Trophoblast cell (in vitro differentiated cells and primary cell): ENCODE results near the gene IL17RA.

Experiments used
- DNase-seq, 2 donors: peaks; one replicate each; pipeline ENCODE4 v3.0.0-alpha.2; 2016
- H2AFZ ChIP-seq: 2 replicates; pipeline ENCODE4 v1.6.1; 2013; ENCODE audit warnings: low read length, moderate library complexity, mild to moderate bottlenecking; ENCODE audit not compliant: insufficient read depth, poor library complexity
- H2AK5ac ChIP-seq: 2 replicates; pipeline ENCODE4 v1.6.1; 2013; ENCODE audit warnings: mild to moderate bottlenecking, low read length
- H2BK120ac ChIP-seq: 2 replicates; pipeline ENCODE4 v1.6.1; 2013; ENCODE audit warnings: low read length, mild to moderate bottlenecking, moderate library complexity; ENCODE audit not compliant: insufficient read depth, poor library complexity
- H2BK12ac ChIP-seq: 2 replicates; pipeline ENCODE4 v1.6.1; 2013; ENCODE audit warnings: mild to moderate bottlenecking, low read length, moderate library complexity
- H2BK5ac ChIP-seq: 2 replicates; pipeline ENCODE4 v1.6.1; 2013; ENCODE audit warnings: low read length, low read depth, moderate library complexity, mild to moderate bottlenecking; ENCODE audit not compliant: poor library complexity
- H3K14ac ChIP-seq: 2 replicates; pipeline ENCODE4 v1.6.1; 2013; ENCODE audit warnings: mild to moderate bottlenecking, low read length
- H3K18ac ChIP-seq: 2 replicates; pipeline ENCODE4 v1.6.1; 2013; ENCODE audit warnings: mild to moderate bottlenecking, low read length
- H3K23ac ChIP-seq: 2 replicates; pipeline ENCODE4 v1.6.1; 2013; ENCODE audit warnings: low read length
- H3K27ac ChIP-seq: 2 replicates; pipeline ENCODE4 v1.5.1; 2013; ENCODE audit warnings: low read depth, mild to moderate bottlenecking, inconsistent platforms, low read length, moderate library complexity
- H3K27me3 ChIP-seq: 2 replicates; pipeline ENCODE4 v1.6.1; 2013; ENCODE audit warnings: inconsistent platforms, mild to moderate bottlenecking, low read length, moderate library complexity; ENCODE audit not compliant: insufficient read depth
- H3K36me3 ChIP-seq, 2 experiments: 1 replicate in 1 of 2; 2 replicates in 1 of 2; pipeline ENCODE4 v1.6.1; 2013; ENCODE audit warnings: low read length in 2 of 2, mild to moderate bottlenecking in 2 of 2, moderate library complexity in 1 of 2; ENCODE audit not compliant: insufficient read depth in 2 of 2, control insufficient read depth in 1 of 2
- H3K4ac ChIP-seq: 2 replicates; pipeline ENCODE4 v1.6.1; 2013; ENCODE audit warnings: low read depth, mild to moderate bottlenecking, low read length, moderate library complexity
- H3K4me1 ChIP-seq, 2 experiments: 1 replicate in 1 of 2; 2 replicates in 1 of 2; pipeline ENCODE4 v1.6.1; 2013; ENCODE audit warnings: low read length in 2 of 2, mild to moderate bottlenecking in 2 of 2, moderate library complexity in 1 of 2; ENCODE audit not compliant: insufficient read depth in 2 of 2, control insufficient read depth in 1 of 2
- H3K4me2 ChIP-seq: 2 replicates; pipeline ENCODE4 v1.6.1; 2013; ENCODE audit warnings: inconsistent platforms, mild to moderate bottlenecking, low read length, moderate library complexity
- H3K4me3 ChIP-seq: 2 replicates; pipeline ENCODE4 v1.5.1; 2013; ENCODE audit warnings: mild to moderate bottlenecking, low read depth, low read length, inconsistent platforms
- H3K79me1 ChIP-seq: one replicate; pipeline ENCODE4 v1.6.1; 2013; ENCODE audit warnings: low read length
- H3K79me2 ChIP-seq: 2 replicates; pipeline ENCODE4 v1.6.1; 2013; ENCODE audit warnings: low read length, mild to moderate bottlenecking; ENCODE audit not compliant: control insufficient read depth, insufficient read depth, poor library complexity
- H3K9ac ChIP-seq: 2 replicates; pipeline ENCODE4 v1.6.1; 2013; ENCODE audit warnings: mild to moderate bottlenecking, low read length
- H3K9me3 ChIP-seq: 2 replicates; pipeline ENCODE4 v1.6.1; 2013; ENCODE audit warnings: low read depth, mild to moderate bottlenecking, control low read depth, inconsistent platforms, low read length; ENCODE audit not compliant: insufficient read depth
- H4K12ac ChIP-seq: 2 replicates; pipeline ENCODE4 v1.6.1; 2013; ENCODE audit warnings: low read depth, mild to moderate bottlenecking, low read length, moderate library complexity
- H4K8ac ChIP-seq: 2 replicates; pipeline ENCODE4 v1.6.1; 2013; ENCODE audit warnings: low read depth, mild to moderate bottlenecking, low read length, moderate library complexity
- H4K91ac ChIP-seq: one replicate; pipeline ENCODE4 v1.6.1; 2013; ENCODE audit warnings: low read depth, mild to moderate bottlenecking, low read length, moderate library complexity
- WGBS: extraction: QIAGEN DNeasy Blood & Tissue Kit; methylation state at CpG from one replicate; pipeline ENCODE4 v1.1.7; 2013; ENCODE audit warnings: missing lambda C conversion rate; ENCODE audit not compliant: insufficient read length, insufficient coverage; ENCODE audit errors: extremely low coverage; 5-methylcytosine and 5-hydroxymethylcytosine counted together

The IL17RA gene

DNA sequence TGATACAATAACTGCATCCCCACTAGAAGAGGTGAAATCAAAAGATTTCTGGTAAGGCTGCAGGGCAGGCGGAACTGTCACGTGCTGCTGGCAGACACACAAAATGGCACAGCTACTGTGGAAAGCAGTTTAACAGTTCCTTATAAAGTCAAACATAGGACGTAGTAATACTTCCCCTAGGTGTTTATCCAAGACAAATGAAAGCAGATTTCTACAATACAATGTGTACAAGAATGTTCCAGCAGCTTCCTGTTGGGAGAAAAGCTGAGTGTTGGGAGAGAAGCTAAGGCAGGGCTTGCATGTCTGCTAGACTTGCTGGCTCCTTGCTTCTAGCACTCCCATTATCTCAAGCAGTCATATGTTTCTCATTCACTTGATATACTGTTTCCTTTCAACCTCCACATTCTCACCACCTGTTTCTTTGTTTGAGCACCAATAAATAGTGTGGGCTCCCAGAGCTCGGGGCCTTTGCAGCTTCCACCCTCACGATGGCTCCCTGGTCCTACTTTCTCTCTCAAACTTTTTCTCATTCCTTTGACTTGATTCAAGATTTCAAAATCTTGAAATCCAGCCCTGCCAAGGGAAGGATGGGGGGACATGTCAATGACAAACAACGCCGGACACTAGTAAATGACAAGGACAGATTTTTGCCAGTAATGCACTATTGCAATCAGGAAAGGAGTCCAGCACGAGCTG, 21.2 kb upstream of the IL17RA start:
- Histone ChIP-seq H3K27me3 (no peaks in the 10 kb centered on the region), H3K9ac (no peak overlapping the region), H3K4ac (no peak overlapping the region), H3K18ac (no peak overlapping the region), H3K79me1 (no peaks in the 10 kb centered on the region), H3K36me3 (no peaks in the 10 kb centered on the region), H3K23ac (no peak overlapping the region), H2BK12ac (no peak overlapping the region), H3K4me1 (no peaks in the 10 kb centered on the region), H2AFZ (no peak overlapping the region), H3K27ac (no peak overlapping the region), H2AK5ac (no peak overlapping the region), H3K14ac (no peak overlapping the region), H3K9me3 (no peaks in the 10 kb centered on the region), H4K12ac (no peak overlapping the region), H3K79me2 (no peaks in the 10 kb centered on the region), H2BK5ac (no peak overlapping the region), H3K4me3 (no peak overlapping the region), H4K8ac (no peak overlapping the region), H2BK120ac (no peak overlapping the region), H4K91ac (no peak overlapping the region), H3K4me2 (no peak overlapping the region)
- DNase-seq, result no peak
- WGBS, result no CpG with 5 or more reads among the region's 8 CpGs

DNA sequence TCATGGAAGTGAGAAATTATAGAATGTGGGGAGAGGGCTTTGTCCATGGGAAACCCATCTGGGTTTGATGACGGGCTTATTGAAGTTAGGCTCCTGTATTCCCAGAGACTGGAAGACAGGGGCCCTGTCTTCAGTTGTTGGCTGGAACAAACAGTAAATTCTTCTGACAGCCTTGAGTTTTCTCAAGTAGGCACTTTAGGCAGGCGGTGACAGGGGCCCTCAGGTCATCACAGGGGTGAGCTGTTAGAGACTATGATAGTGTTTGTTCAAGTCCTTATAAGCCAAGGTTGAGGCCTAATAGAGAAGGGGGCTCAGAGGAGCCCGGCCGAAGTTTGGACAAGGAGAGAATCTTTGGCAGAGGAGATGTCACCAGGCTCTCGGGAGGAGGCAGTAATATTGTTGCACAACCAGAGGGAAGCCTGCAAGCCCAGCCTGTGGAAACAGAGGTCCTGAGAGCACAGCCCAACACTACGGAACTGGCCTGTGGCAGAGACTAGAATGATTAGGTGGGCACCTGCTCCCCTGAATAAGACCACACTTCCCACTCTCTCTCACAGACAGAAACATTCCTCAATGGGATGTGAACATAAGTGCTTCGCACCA, 20.2 kb upstream of the IL17RA start:
- Histone ChIP-seq H2AK5ac (no peak overlapping the region), H3K14ac (no peak overlapping the region), H3K9me3 (no peaks in the 10 kb centered on the region), H4K91ac (no peak overlapping the region), H3K27ac (no peak overlapping the region), H3K9ac (no peak overlapping the region), H3K18ac (no peak overlapping the region), H3K4ac (no peak overlapping the region), H2AFZ (no peak overlapping the region), H3K4me2 (no peak overlapping the region), H3K36me3 (no peaks in the 10 kb centered on the region), H4K12ac (no peak overlapping the region), H4K8ac (no peak overlapping the region), H3K79me2 (no peaks in the 10 kb centered on the region), H2BK5ac (no peak overlapping the region), H3K79me1 (no peaks in the 10 kb centered on the region), H3K4me3 (no peak overlapping the region), H2BK12ac (no peak overlapping the region), H3K27me3 (no peaks in the 10 kb centered on the region), H2BK120ac (no peak overlapping the region), H3K4me1 (no peaks in the 10 kb centered on the region), H3K23ac (no peak overlapping the region)
- DNase-seq, result no peak
- no CpG with 5 or more reads among the region's 7 CpGs for WGBS

DNA sequence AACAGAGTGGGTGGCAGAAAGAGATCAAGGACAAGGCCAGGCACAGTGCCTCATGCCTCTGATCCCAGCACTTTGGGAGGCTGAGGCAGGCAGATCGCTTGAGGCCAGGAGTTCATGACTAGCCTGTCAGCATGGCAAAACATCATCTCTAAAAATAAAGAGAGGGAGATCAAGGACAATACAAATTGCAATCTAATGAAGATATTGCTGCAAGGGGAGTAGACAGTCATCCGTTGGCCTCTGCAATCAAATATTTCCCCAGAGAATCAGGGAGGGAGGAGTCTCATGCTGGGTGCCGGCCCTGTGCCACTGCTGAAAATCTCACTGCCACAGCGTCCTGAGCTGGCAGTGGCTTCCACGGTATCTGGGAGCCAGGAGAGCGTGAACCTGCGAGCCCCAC, 19.4 kb upstream of the IL17RA start:
- Histone ChIP-seq H4K8ac (no peak overlapping the region), H2AFZ (no peak overlapping the region), H3K4me3 (no peak overlapping the region), H3K36me3 (no peaks in the 10 kb centered on the region), H2BK120ac (no peak overlapping the region), H3K9ac (no peak overlapping the region), H2BK5ac (no peak overlapping the region), H3K27me3 (no peaks in the 10 kb centered on the region), H3K4me2 (no peak overlapping the region), H3K9me3 (no peaks in the 10 kb centered on the region), H3K79me1 (no peaks in the 10 kb centered on the region), H3K4ac (no peak overlapping the region), H4K91ac (no peak overlapping the region), H3K14ac (no peak overlapping the region), H3K18ac (no peak overlapping the region), H3K4me1 (no peaks in the 10 kb centered on the region), H4K12ac (no peak overlapping the region), H2AK5ac (no peak overlapping the region), H2BK12ac (no peak overlapping the region), H3K23ac (no peak overlapping the region), H3K27ac (no peak overlapping the region), H3K79me2 (no peaks in the 10 kb centered on the region)
- WGBS, result no CpG with 5 or more reads among the region's 7 CpGs
- no peak for DNase-seq

DNA sequence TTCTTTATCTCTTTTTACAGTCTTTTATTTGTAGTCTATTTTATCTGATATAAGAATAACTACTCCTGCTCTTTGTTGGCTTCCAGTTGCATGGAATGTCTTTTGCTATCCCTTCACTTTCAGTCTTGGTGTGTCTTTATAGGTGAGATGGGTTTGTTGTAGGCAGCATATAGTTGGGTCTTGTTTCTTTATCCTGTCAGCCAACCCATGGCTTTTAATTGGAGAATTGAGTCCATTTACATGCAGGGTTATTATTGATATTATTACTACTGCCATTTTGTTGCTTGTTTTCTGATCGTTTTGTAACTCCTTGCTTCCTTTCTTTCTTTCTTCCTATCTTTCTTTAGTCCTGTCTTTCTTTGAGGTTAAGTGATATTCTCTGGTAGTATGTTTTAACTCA, 11.9 kb upstream of the IL17RA start:
- no peak overlapping the region for H3K27ac ChIP-seq
- no CpG with 5 or more reads among the region's 1 CpG for WGBS
- no peak overlapping the region for H3K9ac ChIP-seq
- H4K8ac ChIP-seq, result no peak overlapping the region
- DNase-seq, result no peak
- no peak overlapping the region for H3K4ac ChIP-seq
- no peaks in the 10 kb centered on the region for H3K4me1 ChIP-seq
- no peak overlapping the region for H2AK5ac ChIP-seq
- H2BK120ac ChIP-seq, result no peak overlapping the region
- H2AFZ ChIP-seq, result no peak overlapping the region
- no peak overlapping the region for H4K12ac ChIP-seq
- H3K79me2 ChIP-seq, result no peaks in the 10 kb centered on the region
- H3K36me3 ChIP-seq, result no peaks in the 10 kb centered on the region
- no peak overlapping the region for H2BK5ac ChIP-seq
- no peak overlapping the region for H3K4me3 ChIP-seq
- H3K79me1 ChIP-seq, result no peaks in the 10 kb centered on the region
- H4K91ac ChIP-seq, result no peak overlapping the region
- H3K4me2 ChIP-seq, result no peak overlapping the region
- no peak overlapping the region for H2BK12ac ChIP-seq
- no peak overlapping the region for H3K23ac ChIP-seq
- H3K27me3 ChIP-seq, result no peaks in the 10 kb centered on the region
- H3K14ac ChIP-seq, result no peak overlapping the region
- no peaks in the 10 kb centered on the region for H3K9me3 ChIP-seq
- no peak overlapping the region for H3K18ac ChIP-seq
